ENCODE measurements around the gene TTC34.

GRCh38 chr1:2632561-2633361 lies 168.7 kb downstream of the TTC34 start, which contains the start of gene MMEL1:
- TF ChIP-seq EZH2 (IDR thresholded peaks at IDR 0.05; ENCODE audit: insufficient read depth, poor library complexity, severe bottlenecking), result no peak
- TF ChIP-seq EZH2phosphoT487 (IDR thresholded peaks at IDR 0.05; ENCODE audit: insufficient read depth, low read depth), result no peak

Measured in GM23248 (cell line).